SK-N-DZ (cell line): ENCODE results near the gene METTL1.
"Not testable (repeated sequence)": the region's sequence is repeated elsewhere in the genome, so short reads cannot be mapped to it uniquely, and the experiment has no call there.

Experiments
- DNase-seq: peaks from one replicate; pipeline ENCODE4 v3.0.0-alpha.2; 2015; ENCODE audit warnings: low spot score

Gene METTL1

DNA sequence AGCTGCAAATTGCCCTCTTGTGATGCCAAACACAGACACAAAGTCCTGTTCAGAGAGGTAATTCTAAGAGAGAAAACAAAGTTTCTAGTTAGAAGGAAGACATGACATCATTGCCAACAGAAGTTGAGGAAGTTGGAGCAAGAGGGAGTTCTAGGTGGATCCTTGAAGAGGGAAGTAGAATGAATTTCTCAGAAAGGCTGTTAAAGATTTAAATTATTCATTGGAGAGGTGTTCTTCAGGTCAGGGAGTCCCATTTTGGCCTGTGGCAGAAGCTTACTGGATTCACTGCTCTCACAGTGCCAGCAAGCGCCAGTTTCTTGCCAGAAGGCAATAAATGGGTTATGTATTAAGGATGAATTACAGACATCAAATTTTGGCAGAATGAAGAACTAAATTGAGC is 26.0 kb upstream of the METTL1 start:
- no peak for DNase-seq

DNA sequence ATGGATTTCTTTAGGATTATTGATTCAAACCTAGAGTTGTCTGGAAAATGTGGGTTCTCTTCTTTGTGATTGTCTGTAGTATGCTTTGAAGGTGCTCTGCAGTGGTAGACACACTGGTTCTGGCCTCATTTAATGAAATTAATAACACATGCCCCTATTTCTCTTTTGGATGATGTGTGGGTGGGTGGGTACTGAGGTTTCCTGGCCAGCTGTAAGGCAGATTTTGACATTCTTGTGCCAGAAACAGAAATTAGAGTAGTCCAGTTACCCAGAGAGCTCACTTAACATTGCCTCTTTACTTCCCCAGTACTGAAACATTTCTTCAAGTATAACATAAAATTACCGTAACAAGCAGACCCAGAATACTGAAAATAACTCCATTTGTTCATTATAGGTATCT is 25.1 kb upstream of the METTL1 start:
- no peak for DNase-seq

GRCh38 chr12:57795354-57795753 is 23.4 kb upstream of the METTL1 start:
- DNase-seq: no peak

GRCh38 chr12:57793920-57794319 is 22.0 kb upstream of the METTL1 start:
- DNase-seq: no peak

DNA sequence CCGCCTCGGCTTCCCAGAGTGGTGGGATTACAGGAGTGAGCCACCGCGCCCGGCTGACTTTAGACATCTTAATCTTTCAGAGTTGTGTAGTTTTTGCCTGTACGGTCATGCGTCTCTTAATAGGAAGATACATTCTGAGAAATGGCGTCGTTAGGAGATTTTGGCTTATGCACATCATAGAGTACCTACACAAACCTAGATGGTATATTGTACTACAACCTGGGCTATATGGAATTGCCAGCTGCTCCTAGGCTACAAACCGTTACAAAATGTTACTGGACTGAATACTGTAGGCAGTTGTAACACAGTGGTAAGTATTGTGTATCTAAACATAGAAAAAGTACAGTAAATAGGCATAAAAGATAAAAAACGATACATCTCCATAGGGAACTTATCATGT is 12.0 kb upstream of the METTL1 start:
- no peak for DNase-seq

DNA sequence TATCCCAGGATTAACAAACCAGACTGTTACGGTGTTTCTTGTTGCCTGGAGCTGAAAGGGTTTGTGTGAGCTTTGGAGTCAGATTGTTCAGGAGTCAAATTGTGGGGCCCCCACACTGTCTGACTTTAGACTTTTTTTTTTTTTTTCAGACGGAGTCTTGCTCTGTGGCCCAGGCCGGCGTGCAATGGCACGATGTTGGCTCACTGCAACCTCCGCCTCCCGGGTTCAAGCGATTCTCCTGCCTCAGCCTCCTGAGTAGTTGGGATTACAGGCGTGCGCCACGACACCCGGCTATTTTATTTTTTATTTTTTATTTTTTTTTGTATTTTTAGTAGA is 11.5 kb upstream of the METTL1 start:
- no peak for DNase-seq

DNA sequence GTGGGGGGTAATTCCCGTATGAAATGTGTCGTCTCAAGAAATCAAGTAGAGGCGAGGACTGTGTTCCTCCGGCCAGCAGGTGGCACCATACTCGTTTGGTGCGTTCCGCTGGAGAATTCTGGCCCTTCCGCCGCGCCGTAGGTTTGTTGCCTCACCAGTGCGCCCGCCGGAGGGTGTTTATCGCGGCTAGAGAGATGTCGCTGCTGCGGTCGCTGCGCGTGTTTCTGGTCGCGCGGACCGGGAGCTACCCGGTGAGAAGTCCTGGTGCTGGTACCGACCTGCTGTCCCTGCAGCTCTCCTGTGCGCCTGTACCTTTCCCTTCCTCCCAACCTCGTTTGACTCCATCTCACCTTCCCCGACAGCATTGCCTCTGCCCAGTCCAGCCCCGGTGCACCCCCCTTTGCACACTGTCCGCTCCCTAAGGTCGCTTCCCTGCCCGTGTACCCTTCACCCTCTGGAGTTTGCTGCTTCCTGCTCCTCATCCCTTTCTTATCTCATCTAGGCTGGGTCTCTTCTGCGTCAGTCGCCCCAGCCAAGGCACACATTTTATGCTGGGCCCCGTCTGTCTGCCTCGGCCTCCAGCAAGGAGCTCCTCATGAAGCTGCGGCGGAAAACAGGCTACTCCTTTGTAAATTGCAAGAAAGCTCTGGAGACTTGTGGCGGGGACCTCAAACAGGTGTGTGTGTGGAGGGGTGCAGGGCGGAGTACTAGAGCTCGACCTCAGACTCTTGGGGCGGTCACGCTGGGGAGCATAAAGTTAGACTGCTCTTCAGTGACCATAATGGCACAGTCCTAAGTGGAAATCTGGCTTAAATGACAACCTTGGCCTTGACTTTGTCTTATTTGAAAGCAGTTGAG is 10.9 kb upstream of the METTL1 start, which contains the start of gene TSFM:
Gene TSFM, plus strand, starts transcription at position 180 of the 858 bp plus-strand sequence. Its CDS starts 15 bp downstream, at position 195.
- peak; percentile 91 for DNase-seq

- DNase-seq: no peak
Observed at GRCh38 chr12:57782243-57782607, 10.3 kb upstream of the METTL1 start.

GRCh38 chr12:57781801-57782200 is 9.9 kb upstream of the METTL1 start:
- DNase-seq: no peak

- DNase-seq: no peak
Observed at GRCh38 chr12:57781244-57781643, 9.3 kb upstream of the METTL1 start.

DNA sequence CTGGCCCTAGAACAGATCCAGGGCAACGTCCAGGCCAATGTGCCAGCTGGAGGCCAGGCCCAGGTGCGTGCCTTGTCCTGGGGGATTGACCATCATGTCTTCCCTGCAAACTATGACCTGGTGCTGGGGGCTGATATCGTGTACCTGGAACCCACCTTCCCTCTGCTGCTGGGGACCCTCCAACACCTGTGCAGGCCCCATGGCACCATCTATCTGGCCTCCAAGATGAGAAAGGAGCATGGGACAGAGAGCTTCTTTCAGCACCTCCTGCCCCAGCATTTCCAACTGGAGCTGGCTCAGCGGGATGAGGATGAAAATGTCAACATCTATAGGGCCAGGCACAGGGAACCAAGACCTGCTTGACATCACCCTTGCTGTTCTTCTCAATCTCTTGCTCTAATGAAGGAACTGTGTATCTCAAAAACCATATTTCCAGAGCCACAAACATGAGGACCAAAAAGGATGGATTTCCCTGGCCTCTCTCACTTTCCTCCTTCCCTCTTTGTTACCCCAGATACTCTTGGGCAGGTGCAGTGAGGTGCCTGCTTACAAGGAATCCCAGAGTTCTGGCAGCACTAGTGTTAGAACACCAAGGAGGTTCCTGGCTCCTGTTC is 8.5 kb upstream of the METTL1 start:
- no peak for DNase-seq

DNA sequence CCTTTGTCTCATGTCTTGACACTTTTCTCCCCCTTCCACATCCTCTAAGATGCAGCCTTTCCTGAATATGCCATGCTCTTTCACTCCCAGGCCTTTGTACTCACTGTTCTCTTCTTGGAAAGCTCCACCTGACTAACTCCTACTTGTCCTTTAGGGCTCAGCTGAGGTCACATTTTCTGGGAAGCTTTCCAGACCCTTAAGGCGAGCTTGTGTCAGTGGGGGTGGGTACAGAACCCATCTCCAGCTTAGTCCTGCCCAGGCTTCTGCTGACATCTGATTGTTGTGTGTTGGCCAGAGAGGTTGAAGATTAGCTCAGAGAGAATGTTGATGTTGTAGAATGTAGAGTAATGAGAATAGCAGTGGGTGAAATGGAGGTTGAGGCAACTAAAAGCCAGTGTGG is 7.8 kb upstream of the METTL1 start:
- no peak for DNase-seq

GRCh38 chr12:57777911-57778310 is 6.0 kb upstream of the METTL1 start:
- DNase-seq: no peak

DNA sequence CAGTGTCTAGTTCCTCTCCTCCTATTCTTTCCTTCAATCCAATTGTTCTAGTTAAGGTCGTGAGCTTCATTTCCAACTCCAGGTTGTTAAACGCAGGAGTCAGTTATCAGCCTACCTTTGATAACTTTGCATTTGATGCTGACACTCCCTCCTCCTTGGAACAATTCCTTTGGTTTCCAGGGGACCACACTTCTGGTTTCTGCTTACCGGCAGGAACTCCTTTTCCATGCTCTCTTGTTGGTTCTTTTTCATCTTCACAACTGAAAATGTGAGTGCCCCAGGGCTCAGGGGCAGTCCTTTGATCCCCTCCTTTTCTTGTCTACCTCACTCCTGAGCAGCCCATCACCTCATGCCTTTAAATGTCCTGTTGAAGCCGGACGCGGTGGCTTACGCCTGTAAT is 5.5 kb upstream of the METTL1 start:
- no peak for DNase-seq

GRCh38 chr12:57776247-57776587 is 4.3 kb upstream of the METTL1 start:
- no peak for DNase-seq

DNA sequence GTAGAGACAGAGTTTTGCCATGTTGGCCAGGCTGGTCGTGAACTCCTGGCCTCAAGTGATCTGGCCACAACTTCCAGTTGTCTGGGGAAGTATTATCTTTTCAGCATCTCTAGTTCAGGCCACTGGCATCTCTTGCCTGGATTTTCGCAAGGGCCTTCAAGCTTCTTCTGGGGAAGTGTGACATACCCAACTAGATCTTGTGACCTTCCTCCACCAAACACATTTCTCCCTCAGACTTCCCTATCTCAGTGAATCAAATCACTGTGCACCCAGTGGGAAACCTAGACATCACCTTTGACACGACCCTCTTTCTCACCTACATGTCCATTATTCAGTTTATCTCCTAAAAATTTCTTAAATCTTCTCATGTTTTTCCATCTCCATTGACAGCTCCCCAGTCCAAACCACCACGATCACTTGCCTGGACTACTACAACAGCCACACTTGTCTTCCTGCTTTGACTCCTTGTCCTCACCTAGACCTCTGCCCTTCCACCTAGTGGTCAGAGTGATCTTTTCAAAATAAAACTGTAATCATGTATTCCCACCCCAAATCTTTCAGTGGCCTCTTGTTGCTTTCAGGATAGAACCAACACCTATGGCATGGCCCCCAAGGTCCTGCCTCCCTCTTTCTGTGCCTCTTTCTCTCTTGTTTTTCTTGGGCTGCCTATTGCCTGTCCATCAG is 3.8 kb upstream of the METTL1 start:
- no peak for DNase-seq

DNA sequence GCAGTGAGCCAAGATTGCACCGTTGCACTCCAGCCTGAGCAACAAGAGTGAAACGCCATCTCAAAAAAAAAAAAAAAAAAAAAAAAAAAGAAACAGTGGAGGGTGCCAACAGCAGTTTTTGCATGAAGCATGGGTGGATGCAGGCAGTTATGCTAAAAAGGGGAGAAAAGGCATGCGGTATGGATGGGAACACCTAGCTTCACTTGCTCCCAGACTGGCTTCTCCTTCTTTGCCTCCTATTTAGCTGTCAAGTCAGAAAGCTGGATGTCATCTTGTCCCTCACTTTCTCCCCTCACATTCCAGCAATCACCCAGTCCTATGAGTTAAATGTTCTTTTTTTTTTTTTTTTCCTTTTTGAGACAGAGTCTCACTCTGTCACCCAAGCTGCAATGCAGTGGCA is 3.1 kb upstream of the METTL1 start:
- no peak for DNase-seq

GRCh38 chr12:57774634-57775033 is 2.7 kb upstream of the METTL1 start:
- DNase-seq: not testable (repeated sequence)

GRCh38 chr12:57772429-57773322 is 771 bp upstream of the METTL1 start, which contains the start of gene EEF1AKMT3:
TSS of gene EEF1AKMT3 (plus strand) at chr12:57772614. CDS start at chr12:57772725, 111 bp downstream.
- DNase-seq: no peak

DNA sequence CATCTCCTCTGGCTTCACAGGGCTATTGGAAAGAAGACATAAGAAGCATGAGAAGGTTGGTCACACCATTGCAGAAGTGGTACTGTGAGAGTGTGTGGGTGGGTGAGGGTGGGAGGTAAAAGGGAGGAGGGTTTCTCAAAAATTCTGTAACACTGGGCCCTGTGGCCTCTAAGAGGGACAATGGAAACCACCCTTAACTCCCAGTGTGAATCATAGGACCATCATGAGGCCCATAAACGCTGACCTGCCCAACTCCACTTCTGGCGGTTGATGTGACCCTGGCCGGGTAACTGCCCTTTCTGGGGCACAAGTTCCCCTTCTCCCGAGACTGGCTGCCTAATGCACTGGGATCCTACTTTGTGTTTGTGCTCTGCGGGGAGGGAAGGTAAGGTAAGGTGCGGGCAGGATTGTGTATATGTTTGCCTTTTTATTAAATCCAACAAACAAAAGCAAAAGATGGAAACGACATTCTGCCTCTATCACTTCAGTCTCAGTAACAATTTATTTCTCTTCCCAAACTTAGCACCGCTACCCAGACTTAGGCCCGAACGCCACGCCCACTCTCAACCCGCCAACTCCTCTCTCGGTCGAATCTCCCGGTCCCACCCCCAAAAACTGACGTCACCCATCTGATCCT is 551 bp downstream of the METTL1 start:
- peak; percentile 93 for DNase-seq

GRCh38 chr12:57770734-57771133 is 1.2 kb downstream of the METTL1 start:
- peak; percentile 8 for DNase-seq
